ENCODE results near the gene CCDC160. TPM values are rescaled to one million over a fixed set of nuclear protein-coding genes. Genes with fewer than 3 reads are reported as not detected.
"Not testable (repeated sequence)": the region's sequence is repeated elsewhere in the genome, so short reads cannot be mapped to it uniquely, and the experiment has no call there.

Gene CCDC160
- total RNA-seq, 6 experiments from 2014 or later: not detected

DNA sequence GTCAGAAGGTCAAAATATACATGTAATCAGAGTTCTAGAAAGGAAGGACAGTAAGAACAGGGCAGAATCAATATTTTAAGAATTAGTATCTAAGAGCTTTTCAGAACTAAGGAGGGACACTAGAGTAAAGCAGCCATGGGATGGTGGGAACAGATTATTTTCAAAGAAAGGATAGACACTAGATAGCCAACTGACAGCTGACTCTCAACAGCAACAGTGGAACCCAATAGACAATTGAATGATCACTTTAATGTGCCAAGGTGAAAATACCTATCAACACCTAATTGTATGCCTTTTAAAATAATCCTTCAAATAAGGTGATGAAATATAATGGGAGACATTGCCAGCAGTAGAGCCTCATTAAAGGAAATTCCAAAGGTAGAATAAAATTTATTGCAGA, 26.5 kb upstream of the CCDC160 start:
- TF ChIP-seq, protein P1, sequence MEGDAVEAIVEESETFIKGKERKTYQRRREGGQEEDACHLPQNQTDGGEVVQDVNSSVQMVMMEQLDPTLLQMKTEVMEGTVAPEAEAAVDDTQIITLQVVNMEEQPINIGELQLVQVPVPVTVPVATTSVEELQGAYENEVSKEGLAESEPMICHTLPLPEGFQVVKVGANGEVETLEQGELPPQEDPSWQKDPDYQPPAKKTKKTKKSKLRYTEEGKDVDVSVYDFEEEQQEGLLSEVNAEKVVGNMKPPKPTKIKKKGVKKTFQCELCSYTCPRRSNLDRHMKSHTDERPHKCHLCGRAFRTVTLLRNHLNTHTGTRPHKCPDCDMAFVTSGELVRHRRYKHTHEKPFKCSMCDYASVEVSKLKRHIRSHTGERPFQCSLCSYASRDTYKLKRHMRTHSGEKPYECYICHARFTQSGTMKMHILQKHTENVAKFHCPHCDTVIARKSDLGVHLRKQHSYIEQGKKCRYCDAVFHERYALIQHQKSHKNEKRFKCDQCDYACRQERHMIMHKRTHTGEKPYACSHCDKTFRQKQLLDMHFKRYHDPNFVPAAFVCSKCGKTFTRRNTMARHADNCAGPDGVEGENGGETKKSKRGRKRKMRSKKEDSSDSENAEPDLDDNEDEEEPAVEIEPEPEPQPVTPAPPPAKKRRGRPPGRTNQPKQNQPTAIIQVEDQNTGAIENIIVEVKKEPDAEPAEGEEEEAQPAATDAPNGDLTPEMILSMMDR (IDR thresholded peaks at IDR 0.05): no peak
- H3K9me3 Mint-ChIP-seq: no peaks in the 10 kb centered on the region
- no peak overlapping the region for H3K27ac Mint-ChIP-seq
- H3K4me3 Mint-ChIP-seq: no peak overlapping the region
- H3K27me3 Mint-ChIP-seq (ENCODE audit: insufficient read depth): no peaks in the 10 kb centered on the region
- no peak for DNase-seq
- H3K4me1 Mint-ChIP-seq (ENCODE audit: low read depth): no peaks in the 10 kb centered on the region
- H3K36me3 Mint-ChIP-seq (ENCODE audit: low read depth): no peaks in the 10 kb centered on the region

DNA sequence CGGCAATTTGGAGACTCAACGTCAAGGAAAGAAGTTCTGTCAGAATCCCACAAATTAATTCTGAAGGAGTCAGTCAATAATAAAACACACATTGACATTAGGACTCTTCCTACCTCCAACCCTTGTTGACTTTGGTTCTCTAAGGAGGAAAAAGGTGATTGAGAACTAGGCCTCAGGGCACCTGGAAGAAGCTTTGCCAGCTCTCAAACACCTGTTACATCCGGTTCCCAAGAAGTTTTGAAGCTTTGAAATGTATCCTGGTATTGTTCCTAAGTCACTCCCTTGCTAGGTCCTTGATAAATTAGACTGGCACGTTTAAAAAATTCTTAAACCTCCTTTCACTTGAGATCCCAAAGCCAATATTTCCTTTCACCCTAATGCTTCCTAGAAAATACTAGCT, 1.7 kb upstream of the CCDC160 start:
- no peaks in the 10 kb centered on the region for H3K9me3 Mint-ChIP-seq
- H3K4me3 Mint-ChIP-seq: no peak overlapping the region
- no peaks in the 10 kb centered on the region for H3K4me1 Mint-ChIP-seq (ENCODE audit: low read depth)
- H3K27me3 Mint-ChIP-seq (ENCODE audit: insufficient read depth): peaks cover 3% of the 10 kb centered on the region; the same call in 1 of the 2 replicates
- no peak for DNase-seq
- H3K36me3 Mint-ChIP-seq (ENCODE audit: low read depth): no peaks in the 10 kb centered on the region
- no peak overlapping the region for H3K27ac Mint-ChIP-seq
- TF ChIP-seq, protein P1 (IDR thresholded peaks at IDR 0.05): no peak

GRCh38 chrX:134238144-134238543, 1.2 kb downstream of the CCDC160 start:
- not testable (repeated sequence) for H3K4me1 Mint-ChIP-seq (ENCODE audit: low read depth)

DNA sequence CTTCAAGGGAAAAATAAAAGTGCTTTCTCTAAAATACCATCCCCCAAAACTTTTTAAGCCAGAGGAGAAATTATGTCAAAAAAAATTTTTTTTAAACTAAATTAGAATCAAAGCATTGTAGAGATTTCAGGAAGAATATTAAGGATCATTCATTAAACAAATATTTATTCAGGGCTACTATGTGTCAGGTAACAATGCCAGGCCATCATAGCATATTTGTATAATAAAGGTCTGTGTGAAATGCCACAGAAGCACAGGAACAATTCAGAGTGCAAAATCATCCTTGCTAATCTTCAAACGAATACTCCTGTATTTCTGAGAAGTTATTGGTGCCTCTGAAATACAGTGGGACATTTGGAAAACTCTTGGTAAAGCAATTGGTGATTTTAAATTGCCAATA, 2.0 kb downstream of the CCDC160 start:
- Mint-ChIP-seq H3K36me3 (ENCODE audit: low read depth) (no peaks in the 10 kb centered on the region), H3K27me3 (ENCODE audit: insufficient read depth) (peaks cover 5% of the 10 kb centered on the region; the same call in 1 of the 2 replicates), H3K27ac (no peak overlapping the region), H3K9me3 (no peaks in the 10 kb centered on the region), H3K4me1 (ENCODE audit: low read depth) (peaks cover 4% of the 10 kb centered on the region; the same call in 1 of the 2 replicates), H3K4me3 (no peak overlapping the region)
- no peak for DNase-seq
- TF ChIP-seq, protein P1 (IDR thresholded peaks at IDR 0.05): no peak

More at GRCh38 chrX:134238144-134238543, 1.2 kb downstream of the CCDC160 start:
- DNase-seq; H3K9me3 Mint-ChIP-seq; H3K27ac Mint-ChIP-seq; H3K27me3 Mint-ChIP-seq (ENCODE audit: insufficient read depth); H3K4me3 Mint-ChIP-seq; H3K36me3 Mint-ChIP-seq (ENCODE audit: low read depth): not testable (repeated sequence)

- Mint-ChIP-seq H3K27ac (no peak overlapping the region), H3K36me3 (ENCODE audit: low read depth) (no peaks in the 10 kb centered on the region), H3K4me1 (ENCODE audit: low read depth) (peaks cover 13% of the 10 kb centered on the region; the same call in 1 of the 2 replicates), H3K27me3 (ENCODE audit: insufficient read depth) (peaks cover 5% of the 10 kb centered on the region; the same call in 1 of the 2 replicates), H3K4me3 (no peak overlapping the region), H3K9me3 (no peaks in the 10 kb centered on the region)
- DNase-seq: no peak
- TF ChIP-seq, protein P1 (IDR thresholded peaks at IDR 0.05): no peak
Measured at GRCh38 chrX:134240209-134240608, 3.2 kb downstream of the CCDC160 start.

- Mint-ChIP-seq H3K4me1 (ENCODE audit: low read depth) (peaks cover 13% of the 10 kb centered on the region; the same call in 1 of the 2 replicates), H3K27ac (no peak overlapping the region), H3K4me3 (no peak overlapping the region), H3K36me3 (ENCODE audit: low read depth) (no peaks in the 10 kb centered on the region), H3K9me3 (no peaks in the 10 kb centered on the region), H3K27me3 (ENCODE audit: insufficient read depth) (peaks cover 5% of the 10 kb centered on the region; the same call in 1 of the 2 replicates)
- DNase-seq: no peak
- TF ChIP-seq, protein P1 (IDR thresholded peaks at IDR 0.05): no peak
Measured at GRCh38 chrX:134241960-134242619, 5.1 kb downstream of the CCDC160 start.

Data from HFFc6 (cell line).